Body of pancreas (tissue), 4 donors: ENCODE measurements around the gene NEXN. TPM values are rescaled to one million over a fixed set of nuclear protein-coding genes. Genes with fewer than 3 reads are reported as not detected.

Experiments used
- ATAC-seq: fragments of 150-250 bp; one replicate; pipeline ENCODE4 v1.9.1; 2016
- DNase-seq, 4 donors: peaks; one replicate each; pipeline ENCODE4 v3.0.0-alpha.2; 2019
- H3K27ac ChIP-seq, 4 donors: fragments of 200-600 bp; sonication (generic); 1 replicate in 3 of 4; 2 replicates in 1 of 4; pipeline versions ENCODE4 v1.5.1 to v1.6.1; 2016 to 2019; ENCODE audit warnings: mild to moderate bottlenecking in 1 of 4, mixed read lengths in 1 of 4, moderate library complexity in 1 of 4
- H3K27me3 ChIP-seq, 2 donors: fragments of 200-600 bp; sonication (generic); one replicate each; pipeline ENCODE4 v1.6.0; 2016; ENCODE audit warnings: mild to moderate bottlenecking in 1 of 2
- H3K36me3 ChIP-seq, 2 donors: fragments of 200-600 bp; sonication (generic); replicated peaks in 1 of 2; 2 replicates each; pipeline ENCODE4 v1.5.1; 2016; ENCODE audit warnings: low read depth in 2 of 2; ENCODE audit not compliant: insufficient read depth in 1 of 2
- H3K4me1 ChIP-seq: fragments of 200-600 bp; sonication (generic); one replicate; pipeline ENCODE4 v1.6.0; 2016
- H3K4me3 ChIP-seq, 2 donors: fragments of 200-600 bp; sonication (generic); 1 replicate in 1 of 2; 2 replicates in 1 of 2; pipeline ENCODE4 v1.5.1; 2016 to 2019
- H3K9me3 ChIP-seq, 3 donors: fragments of 200-600 bp; sonication (generic); 1 replicate in 2 of 3; 2 replicates in 1 of 3; pipeline ENCODE4 v1.5.1; 2016
- CTCF ChIP-seq, 7 experiments: fragments of 450-650 bp in 4 of 7; fragments of 200-600 bp in 3 of 7; sonication (generic) in 3 of 7; IDR thresholded peaks; one replicate each; pipeline ENCODE4 v1.5.1; 2016 to 2019; ENCODE audit warnings: antibody characterized with exemption in 7 of 7
- POLR2A ChIP-seq, 3 donors: fragments of 450-650 bp; IDR thresholded peaks; one replicate each; pipeline ENCODE4 v1.6.1; 2016; ENCODE audit warnings: antibody characterized with exemption in 3 of 3, mild to moderate bottlenecking in 2 of 3
- WGBS, 2 donors: methylation state at CpG; one replicate each; pipeline ENCODE4 v1.1.5; 2017; 5-methylcytosine and 5-hydroxymethylcytosine counted together
- intact Hi-C: fragments of 100-400 bp; cut with DNase I; formaldehyde crosslinking; loops from one replicate; pipeline ENCODE4 v1.15.1; 2023
- total RNA-seq, 2 donors: library from RNA; depleted of rRNA; stranded (reverse); fragments of >200 nt; gene quantifications; one replicate each; pipeline ENCODE4 v1.1.0, GENCODE V29; 2016

The NEXN gene
- total RNA-seq, 2 donors from 2014 or later = 7.5 to 13.2 TPM

- Histone ChIP-seq H3K4me3 (no peak overlapping the region), H3K9me3 (no peaks in the 10 kb centered on the region), H3K36me3 (no peaks in the 10 kb centered on the region), H3K4me1 (no peaks in the 10 kb centered on the region), H3K27me3 (no peaks in the 10 kb centered on the region), H3K27ac (no peak overlapping the region)
- WGBS, 2 donors = 93 to 100% methylated on average over 1 of the region's 1 CpG
- no peak for ATAC-seq
- no peak for DNase-seq
- no peak for TF ChIP-seq POLR2A (IDR thresholded peaks at IDR 0.05)
- no peak for TF ChIP-seq CTCF (IDR thresholded peaks at IDR 0.05)
- intact Hi-C loops = no loop called here
Measured at GRCh38 chr1:77850082-77850481, 38.3 kb upstream of the NEXN start.

GRCh38 chr1:77857552-77857951, 30.9 kb upstream of the NEXN start:
- H3K36me3 ChIP-seq = no peaks in the 10 kb centered on the region
- H3K9me3 ChIP-seq = no peaks in the 10 kb centered on the region
- H3K27ac ChIP-seq = no peak overlapping the region
- H3K4me1 ChIP-seq = no peaks in the 10 kb centered on the region
- H3K4me3 ChIP-seq = no peak overlapping the region
- no peak for ATAC-seq
- DNase-seq = no peak
- no peaks in the 10 kb centered on the region for H3K27me3 ChIP-seq
- WGBS, 2 donors = 83 to 89% methylated on average over 4 of the region's 4 CpGs
- TF ChIP-seq POLR2A (IDR thresholded peaks at IDR 0.05) = no peak
- TF ChIP-seq CTCF (IDR thresholded peaks at IDR 0.05) = no peak
- intact Hi-C loops = no loop called here

- Histone ChIP-seq H3K27me3 (no peaks in the 10 kb centered on the region), H3K4me1 (no peaks in the 10 kb centered on the region), H3K9me3 (no peaks in the 10 kb centered on the region), H3K36me3 (no peaks in the 10 kb centered on the region), H3K27ac (no peak overlapping the region), H3K4me3 (no peak overlapping the region)
- no peak for TF ChIP-seq POLR2A (IDR thresholded peaks at IDR 0.05)
- no peak for TF ChIP-seq CTCF (IDR thresholded peaks at IDR 0.05)
- ATAC-seq (no peak), DNase-seq (no peak)
- WGBS, 2 donors = 95 to 100% methylated on average over 3 of the region's 3 CpGs
- intact Hi-C loops = no loop called here
Measured at GRCh38 chr1:77858725-77859124, 29.7 kb upstream of the NEXN start.

- no peak for DNase-seq
- no peaks in the 10 kb centered on the region for H3K36me3 ChIP-seq
Measured at GRCh38 chr1:77859248-77859647, 29.2 kb upstream of the NEXN start.

More at GRCh38 chr1:77859248-77859647, 29.2 kb upstream of the NEXN start:
- WGBS, 2 donors = 71 to 75% methylated on average over 2 of the region's 2 CpGs
- TF ChIP-seq POLR2A (IDR thresholded peaks at IDR 0.05) (no peak), CTCF (IDR thresholded peaks at IDR 0.05) (no peak)
- Histone ChIP-seq H3K4me1 (no peaks in the 10 kb centered on the region), H3K9me3 (no peaks in the 10 kb centered on the region), H3K27me3 (no peaks in the 10 kb centered on the region), H3K27ac (no peak overlapping the region), H3K4me3 (no peak overlapping the region)
- intact Hi-C loops = no loop called here
- no peak for ATAC-seq
